ENCODE results near the gene RASGEF1B.

- peak; percentile 85 to 90 (median 88) for TF ChIP-seq CTCF (IDR thresholded peaks at IDR 0.05)
- peak; percentile 25 for TF ChIP-seq POLR2AphosphoS5 (IDR thresholded peaks at IDR 0.05)
- TF ChIP-seq EP300 (IDR thresholded peaks at IDR 0.05): no peak
- no peak for TF ChIP-seq POLR2A (IDR thresholded peaks at IDR 0.05)
Observed at GRCh38 chr4:81466841-81467671, 4.7 kb downstream of the RASGEF1B start.

All from gastroesophageal sphincter (tissue), 3 donors.